ENCODE results near the gene EFNA5. TPM values are rescaled to one million over a fixed set of nuclear protein-coding genes. Genes with fewer than 3 reads are reported as not detected.
A peak's percentile ranks its signal among the peaks of the same experiment; 100 is the strongest.

Gene EFNA5
- total RNA-seq, 4 donors from 2014 or later: 6.8 to 17.9 (median 11.5) TPM

DNA sequence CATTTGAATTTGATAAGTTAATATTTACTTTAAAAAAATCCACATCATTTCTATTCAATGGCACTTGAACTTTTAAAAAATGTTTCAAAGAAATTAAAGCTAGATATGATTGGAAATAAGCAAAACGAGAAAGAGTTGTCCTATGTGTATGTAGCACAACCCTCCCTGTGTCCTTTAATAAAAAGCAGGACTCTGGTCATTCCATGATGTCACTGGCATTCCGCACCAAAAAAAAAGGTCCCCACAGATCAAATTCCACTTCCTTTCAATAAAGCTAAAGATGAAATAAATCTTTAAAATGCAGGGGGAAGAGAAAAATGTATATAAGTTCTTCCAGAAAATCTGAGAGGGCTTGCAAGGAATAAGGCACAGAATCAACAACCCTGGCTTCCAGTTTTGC, 103.8 kb downstream of the EFNA5 start:
- no peaks in the 10 kb centered on the region for H3K9me3 ChIP-seq
- TF ChIP-seq, protein P1, sequence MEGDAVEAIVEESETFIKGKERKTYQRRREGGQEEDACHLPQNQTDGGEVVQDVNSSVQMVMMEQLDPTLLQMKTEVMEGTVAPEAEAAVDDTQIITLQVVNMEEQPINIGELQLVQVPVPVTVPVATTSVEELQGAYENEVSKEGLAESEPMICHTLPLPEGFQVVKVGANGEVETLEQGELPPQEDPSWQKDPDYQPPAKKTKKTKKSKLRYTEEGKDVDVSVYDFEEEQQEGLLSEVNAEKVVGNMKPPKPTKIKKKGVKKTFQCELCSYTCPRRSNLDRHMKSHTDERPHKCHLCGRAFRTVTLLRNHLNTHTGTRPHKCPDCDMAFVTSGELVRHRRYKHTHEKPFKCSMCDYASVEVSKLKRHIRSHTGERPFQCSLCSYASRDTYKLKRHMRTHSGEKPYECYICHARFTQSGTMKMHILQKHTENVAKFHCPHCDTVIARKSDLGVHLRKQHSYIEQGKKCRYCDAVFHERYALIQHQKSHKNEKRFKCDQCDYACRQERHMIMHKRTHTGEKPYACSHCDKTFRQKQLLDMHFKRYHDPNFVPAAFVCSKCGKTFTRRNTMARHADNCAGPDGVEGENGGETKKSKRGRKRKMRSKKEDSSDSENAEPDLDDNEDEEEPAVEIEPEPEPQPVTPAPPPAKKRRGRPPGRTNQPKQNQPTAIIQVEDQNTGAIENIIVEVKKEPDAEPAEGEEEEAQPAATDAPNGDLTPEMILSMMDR (IDR thresholded peaks at IDR 0.05): no peak
- no peak for TF ChIP-seq POLR2A (IDR thresholded peaks at IDR 0.05)
- intact Hi-C loops (cut with DNase I): no loop called here
- no peaks in the 10 kb centered on the region for H3K27me3 ChIP-seq
- H3K27ac ChIP-seq: no peak overlapping the region
- WGBS, 2 donors: 63 to 81% methylated on average over 2 of the region's 2 CpGs
- DNase-seq: no peak
- no peak overlapping the region for H3K4me3 ChIP-seq
- H3K36me3 ChIP-seq: no peaks in the 10 kb centered on the region
- peaks cover 17 to 68% (median 17%) of the 10 kb centered on the region in 3 donors for H3K4me1 ChIP-seq

DNA sequence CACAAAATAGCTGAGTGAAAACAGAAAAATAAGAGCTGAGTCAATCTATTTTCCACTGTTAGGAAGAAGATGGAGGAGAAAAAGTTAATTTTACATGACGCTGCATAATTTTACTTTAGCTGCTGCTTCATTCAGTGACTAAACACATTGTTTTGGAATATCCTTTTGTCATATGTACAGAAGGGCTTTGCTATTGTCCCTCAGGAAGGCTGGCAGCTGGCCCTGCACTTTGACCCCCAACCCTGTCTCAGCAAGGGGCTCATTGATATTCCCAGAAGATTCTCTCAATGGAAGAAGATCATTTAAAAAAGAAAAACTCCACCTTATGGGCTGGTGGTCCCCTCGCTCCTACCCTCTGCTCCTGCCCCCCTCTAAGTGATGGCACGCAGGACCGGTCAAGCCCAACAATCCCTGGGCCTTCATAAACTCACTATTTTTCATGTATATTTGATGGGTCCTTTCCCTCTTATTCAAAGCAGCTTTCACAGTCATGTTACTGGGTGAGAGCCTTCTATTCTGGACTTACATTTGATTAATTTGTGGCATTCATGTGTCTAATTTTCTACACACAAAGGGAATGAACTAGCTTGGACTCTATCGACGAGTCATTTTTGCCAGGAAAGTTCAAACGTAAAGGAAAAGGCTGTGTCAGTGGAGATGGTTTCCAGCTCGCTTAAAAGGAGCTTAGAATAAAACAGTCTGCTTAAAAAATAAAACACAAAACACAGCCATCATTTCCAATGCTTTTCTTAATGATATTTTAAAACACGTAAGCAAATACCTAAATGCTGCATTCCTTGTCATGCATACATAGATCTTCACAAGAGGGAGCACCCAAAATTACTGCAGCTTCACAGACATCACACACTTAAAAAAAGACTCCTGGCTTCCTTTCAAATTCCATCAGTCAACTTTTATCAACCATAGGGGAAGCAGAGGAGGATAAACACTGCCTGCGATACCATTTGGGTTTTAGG, 104.7 kb downstream of the EFNA5 start:
- Histone ChIP-seq H3K4me3 (no peak overlapping the region), H3K27me3 (no peaks in the 10 kb centered on the region), H3K4me1 (peaks cover 12 to 59% (median 14%) of the 10 kb centered on the region in 3 donors), H3K27ac (peak overlapping the region in 1 of 4 donors; percentile 27), H3K36me3 (no peaks in the 10 kb centered on the region), H3K9me3 (no peaks in the 10 kb centered on the region)
- WGBS, 2 donors: 57 to 61% methylated on average over 10 of the region's 10 CpGs
- TF ChIP-seq, protein P1 (IDR thresholded peaks at IDR 0.05): no peak
- no peak for TF ChIP-seq POLR2A (IDR thresholded peaks at IDR 0.05)
- DNase-seq: no peak
- intact Hi-C loops (cut with DNase I): no loop called here

DNA sequence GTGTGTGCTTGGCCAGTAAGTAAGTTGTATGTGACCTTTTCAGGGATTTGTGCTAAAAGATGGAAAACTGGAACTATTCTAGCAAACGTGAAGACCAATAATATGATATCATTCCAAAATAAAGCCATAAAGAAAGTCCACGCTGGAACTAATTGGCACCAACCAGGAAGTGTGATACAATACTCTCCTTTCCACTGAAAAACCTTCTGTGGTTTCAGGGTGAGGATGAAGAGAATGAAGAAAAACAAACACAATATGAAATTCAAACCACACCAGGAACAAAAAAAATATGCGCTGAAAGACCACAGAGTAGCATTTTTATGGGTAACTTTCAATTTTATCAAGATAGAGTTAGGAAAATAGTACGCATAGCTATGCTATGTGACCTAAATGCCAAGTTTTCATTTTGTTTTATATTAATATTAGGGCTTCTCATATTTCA, 105.8 kb downstream of the EFNA5 start:
- no peaks in the 10 kb centered on the region for H3K36me3 ChIP-seq
- no peaks in the 10 kb centered on the region for H3K27me3 ChIP-seq
- intact Hi-C loops (cut with DNase I): no loop called here
- no peak overlapping the region for H3K27ac ChIP-seq
- H3K4me3 ChIP-seq: no peak overlapping the region
- no peak for TF ChIP-seq POLR2A (IDR thresholded peaks at IDR 0.05)
- TF ChIP-seq, protein P1 (IDR thresholded peaks at IDR 0.05): no peak
- peaks cover 1 to 48% (median 2%) of the 10 kb centered on the region in 3 donors for H3K4me1 ChIP-seq
- DNase-seq: no peak
- H3K9me3 ChIP-seq: no peaks in the 10 kb centered on the region
- 67 to 82% methylated on average over 4 of the region's 4 CpGs for WGBS, 2 donors

DNA sequence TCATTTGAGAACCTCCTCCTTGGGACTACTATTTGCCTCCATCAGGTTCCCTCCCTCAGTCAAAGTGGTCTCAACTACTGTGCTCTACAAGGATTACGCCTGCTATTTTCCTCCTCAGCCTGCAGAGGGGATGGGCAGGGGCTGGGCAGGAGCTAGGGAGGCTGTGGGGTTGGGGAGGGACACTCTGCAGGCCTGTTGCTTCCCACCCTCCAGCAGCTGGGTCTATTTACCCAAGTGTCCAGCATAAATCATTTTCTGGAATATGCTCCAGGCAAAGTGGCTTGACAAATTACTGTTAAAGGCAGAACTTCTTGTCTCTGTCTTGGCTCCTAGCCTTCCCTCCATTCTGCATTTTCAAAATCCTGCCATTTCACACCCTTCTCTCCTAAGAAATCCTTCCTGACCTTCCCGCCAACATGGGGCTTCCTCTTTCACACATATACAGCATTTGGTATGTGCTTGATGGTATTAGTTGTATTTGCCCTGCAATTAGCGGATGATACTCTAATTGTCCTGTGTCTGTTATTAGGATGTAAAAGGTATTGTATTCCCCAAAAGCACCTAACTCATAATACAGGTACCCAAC, 106.7 kb downstream of the EFNA5 start:
- H3K27me3 ChIP-seq: no peaks in the 10 kb centered on the region
- no peak overlapping the region for H3K27ac ChIP-seq
- TF ChIP-seq POLR2A (IDR thresholded peaks at IDR 0.05): no peak
- TF ChIP-seq, protein P1 (IDR thresholded peaks at IDR 0.05): no peak
- no peak overlapping the region for H3K4me3 ChIP-seq
- no peaks in the 10 kb centered on the region for H3K9me3 ChIP-seq
- intact Hi-C loops (cut with DNase I): no loop called here
- DNase-seq: no peak
- H3K36me3 ChIP-seq: no peaks in the 10 kb centered on the region
- 82 to 83% methylated on average over 3 of the region's 3 CpGs for WGBS, 2 donors
- H3K4me1 ChIP-seq: peaks cover 0 to 41% (median 0%) of the 10 kb centered on the region in 3 donors

DNA sequence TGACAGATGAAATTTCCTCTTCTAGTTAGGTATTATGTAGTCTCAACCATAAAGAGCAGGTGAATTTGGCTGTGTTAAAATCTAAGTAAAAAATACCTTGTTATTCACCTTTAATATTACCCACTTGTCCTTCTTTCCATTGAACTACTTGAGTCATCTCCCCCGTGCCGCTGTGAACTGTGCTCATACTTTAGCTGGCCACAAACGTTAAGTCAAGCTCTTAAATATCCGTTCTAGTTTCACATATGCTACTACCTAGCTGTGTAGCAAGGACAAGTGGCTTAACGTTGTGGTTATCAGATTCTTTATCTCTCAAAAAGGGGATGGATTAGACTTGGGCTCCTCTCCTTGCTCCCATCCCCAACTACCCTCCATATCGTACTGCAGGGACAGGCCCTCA, 110.4 kb downstream of the EFNA5 start:
- intact Hi-C loops (cut with DNase I): no loop called here
- H3K4me1 ChIP-seq: peaks cover 0 to 18% (median 5%) of the 10 kb centered on the region in 3 donors
- no peaks in the 10 kb centered on the region for H3K9me3 ChIP-seq
- H3K27me3 ChIP-seq: no peaks in the 10 kb centered on the region
- TF ChIP-seq POLR2A (IDR thresholded peaks at IDR 0.05): no peak
- TF ChIP-seq, protein P1 (IDR thresholded peaks at IDR 0.05): no peak
- H3K36me3 ChIP-seq: no peaks in the 10 kb centered on the region
- no peak overlapping the region for H3K27ac ChIP-seq
- DNase-seq: no peak
- H3K4me3 ChIP-seq: no peak overlapping the region
- 77 to 85% methylated on average over 5 to 6 of the region's 6 CpGs for WGBS, 2 donors

Measured in esophagus squamous epithelium (tissue), 5 donors.